Activated CD8-positive, alpha-beta T cell treated with anti-CD3 and anti-CD28 coated beads for 36 hours (primary cell): ENCODE measurements around the gene HORMAD2. TPM values are rescaled to one million over a fixed set of nuclear protein-coding genes. Genes with fewer than 3 reads are reported as not detected.
A peak's percentile ranks its signal among the peaks of the same experiment; 100 is the strongest.

ENCODE experiments used
- ATAC-seq: fragments of 200-7000 bp; cut with Tn5 transposase; one replicate; pipeline ENCODE4 v1.10.0; 2021; ENCODE audit warnings: mild to moderate bottlenecking, moderate library complexity
- CTCF ChIA-PET: fragments of 350-600 bp; sonication (Branson Sonifier 250); formaldehyde crosslinking; loops from one replicate; lab custom pipeline; 2021; ENCODE audit warnings: antibody characterized with exemption; lab: Charles Lee
- POLR2A ChIA-PET: fragments of 350-600 bp; sonication (Branson Sonifier 250); formaldehyde crosslinking; loops from one replicate; lab custom pipeline; 2021; ENCODE audit warnings: antibody characterized with exemption; lab: Charles Lee
- DNase-seq: peaks from one replicate; pipeline ENCODE4 v3.0.0-alpha.2; 2020
- H3K27ac Mint-ChIP-seq: one replicate; pipeline ENCODE4 v1.8.0; 2021; ENCODE audit warnings: mild to moderate bottlenecking, mixed read lengths
- H3K27me3 Mint-ChIP-seq: one replicate; pipeline ENCODE4 v1.8.0; 2021; ENCODE audit warnings: mixed read lengths
- H3K36me3 Mint-ChIP-seq: one replicate; pipeline ENCODE4 v1.8.0; 2021; ENCODE audit warnings: low read depth, mixed read lengths
- H3K4me1 Mint-ChIP-seq: one replicate; pipeline ENCODE4 v1.8.0; 2021; ENCODE audit warnings: low read depth, mixed read lengths
- H3K4me3 Mint-ChIP-seq: one replicate; pipeline ENCODE4 v1.8.0; 2021; ENCODE audit warnings: mild to moderate bottlenecking, moderate library complexity, mixed read lengths
- H3K9me3 Mint-ChIP-seq: one replicate; pipeline ENCODE4 v1.8.0; 2021; ENCODE audit warnings: mixed read lengths
- intact Hi-C: fragments of 100-400 bp; cut with micrococcal nuclease; formaldehyde crosslinking; loops from one replicate; pipeline ENCODE4 v1.10.0; 2022
- total RNA-seq, 2 experiments: library from RNA; stranded (reverse); gene quantifications; one replicate each; pipeline ENCODE4 v1.2.3, GENCODE V29; 2021
- TF ChIP-seq, protein P1 (sequence below): fragments of 200-600 bp; IDR thresholded peaks from one replicate; pipeline ENCODE4 v1.8.0; 2022; ENCODE audit warnings: antibody characterized with exemption, mild to moderate bottlenecking

HORMAD2 gene
- total RNA-seq, 2 experiments from 2014 or later = not detected

DNA sequence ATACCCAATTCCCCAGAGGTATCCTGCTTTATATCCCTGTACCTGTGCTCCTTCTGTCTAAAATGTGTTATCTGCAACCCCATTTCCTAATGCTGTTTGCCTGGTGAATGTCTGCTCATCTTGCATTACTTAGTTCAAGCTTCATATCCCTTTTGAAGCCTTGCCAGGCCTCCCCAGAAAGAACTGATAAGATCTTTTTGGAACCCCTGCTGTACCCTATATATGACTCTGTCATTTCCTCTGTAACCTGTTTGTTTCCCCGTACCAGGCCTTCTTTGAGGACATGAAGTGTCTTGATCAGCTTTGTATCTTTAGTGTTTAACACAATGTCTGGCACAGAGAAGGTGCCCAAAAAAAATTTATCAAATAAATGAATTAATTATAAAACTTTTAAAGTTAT lies 88.7 kb downstream of the HORMAD2 start:
- H3K4me3 Mint-ChIP-seq = no peak overlapping the region
- ATAC-seq (peak; percentile 67), DNase-seq (no peak)
- no peaks in the 10 kb centered on the region for H3K36me3 Mint-ChIP-seq
- H3K27ac Mint-ChIP-seq = no peak overlapping the region
- POLR2A ChIA-PET = interaction anchor here (0.6 to 2.5 kb wide), 3 partner anchors 10 to 117 kb away, joined by 3 to 15 read pairs (median 4); no protein-coding TSS in a partner anchor
- no peaks in the 10 kb centered on the region for H3K27me3 Mint-ChIP-seq
- H3K9me3 Mint-ChIP-seq = no peaks in the 10 kb centered on the region
- H3K4me1 Mint-ChIP-seq = peaks cover 6% of the 10 kb centered on the region
- CTCF ChIA-PET = interaction anchor here (0.9 to 2.7 kb wide), 3 partner anchors 10 to 61 kb away, joined by 3 to 13 read pairs (median 3); no protein-coding TSS in a partner anchor
- TF ChIP-seq, protein P1, sequence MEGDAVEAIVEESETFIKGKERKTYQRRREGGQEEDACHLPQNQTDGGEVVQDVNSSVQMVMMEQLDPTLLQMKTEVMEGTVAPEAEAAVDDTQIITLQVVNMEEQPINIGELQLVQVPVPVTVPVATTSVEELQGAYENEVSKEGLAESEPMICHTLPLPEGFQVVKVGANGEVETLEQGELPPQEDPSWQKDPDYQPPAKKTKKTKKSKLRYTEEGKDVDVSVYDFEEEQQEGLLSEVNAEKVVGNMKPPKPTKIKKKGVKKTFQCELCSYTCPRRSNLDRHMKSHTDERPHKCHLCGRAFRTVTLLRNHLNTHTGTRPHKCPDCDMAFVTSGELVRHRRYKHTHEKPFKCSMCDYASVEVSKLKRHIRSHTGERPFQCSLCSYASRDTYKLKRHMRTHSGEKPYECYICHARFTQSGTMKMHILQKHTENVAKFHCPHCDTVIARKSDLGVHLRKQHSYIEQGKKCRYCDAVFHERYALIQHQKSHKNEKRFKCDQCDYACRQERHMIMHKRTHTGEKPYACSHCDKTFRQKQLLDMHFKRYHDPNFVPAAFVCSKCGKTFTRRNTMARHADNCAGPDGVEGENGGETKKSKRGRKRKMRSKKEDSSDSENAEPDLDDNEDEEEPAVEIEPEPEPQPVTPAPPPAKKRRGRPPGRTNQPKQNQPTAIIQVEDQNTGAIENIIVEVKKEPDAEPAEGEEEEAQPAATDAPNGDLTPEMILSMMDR = no peak
- intact Hi-C loops = no loop called here

GRCh38 chr22:30170129-30170528 lies 89.9 kb downstream of the HORMAD2 start:
- CTCF ChIA-PET = interaction anchor here (1.4 kb wide), 1 partner anchor 8 kb away, joined by 4 read pairs; no protein-coding TSS in a partner anchor
- ATAC-seq = no peak

DNA sequence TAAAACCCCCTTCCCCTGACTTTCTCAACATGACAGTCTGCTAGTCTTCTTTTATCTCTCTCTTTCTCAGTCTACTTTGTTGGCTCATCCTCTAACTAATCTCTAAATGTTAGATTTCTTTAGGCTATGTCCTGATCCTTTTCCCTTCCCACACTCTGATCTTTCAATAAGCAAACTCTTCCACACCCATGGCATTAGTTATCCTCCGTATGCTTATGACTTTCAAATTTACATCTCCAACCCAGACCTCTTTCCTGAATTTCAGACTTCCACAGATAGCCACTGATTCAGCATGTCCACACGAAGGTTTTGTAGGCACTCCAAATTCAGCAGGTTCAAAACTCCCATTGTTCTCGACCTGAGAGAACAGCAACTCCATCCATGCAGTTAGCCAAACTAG lies 90.7 kb downstream of the HORMAD2 start:
- CTCF ChIA-PET = interaction anchor here (1.4 kb wide), 1 partner anchor 8 kb away, joined by 4 read pairs; no protein-coding TSS in a partner anchor
- no peak for DNase-seq

More at GRCh38 chr22:30170129-30170528, 89.9 kb downstream of the HORMAD2 start:
- POLR2A ChIA-PET = interaction anchor here (0.8 kb wide), 1 partner anchor 116 kb away, joined by 4 read pairs; no protein-coding TSS in a partner anchor
- no peaks in the 10 kb centered on the region for H3K36me3 Mint-ChIP-seq
- peak; percentile 44 for DNase-seq
- H3K27me3 Mint-ChIP-seq = no peaks in the 10 kb centered on the region
- intact Hi-C loops = no loop called here
- H3K9me3 Mint-ChIP-seq = no peaks in the 10 kb centered on the region
- H3K4me1 Mint-ChIP-seq = peaks cover 4% of the 10 kb centered on the region
- no peak overlapping the region for H3K4me3 Mint-ChIP-seq
- no peak overlapping the region for H3K27ac Mint-ChIP-seq
- TF ChIP-seq, protein P1 = no peak

GRCh38 chr22:30175690-30176288 lies 95.5 kb downstream of the HORMAD2 start:
- POLR2A ChIA-PET = interaction anchor here (1.0 kb wide), 1 partner anchor 19 kb away, joined by 4 read pairs; no protein-coding TSS in a partner anchor
- intact Hi-C loops = loop anchor here (5.0 kb wide), 2 partner anchors 68 to 72 kb away; partner anchors contain the start of gene LIF
- Mint-ChIP-seq H3K27me3 (no peaks in the 10 kb centered on the region), H3K4me3 (no peak overlapping the region), H3K27ac (peak overlapping the region; percentile 56), H3K4me1 (peaks cover 38% of the 10 kb centered on the region), H3K9me3 (no peaks in the 10 kb centered on the region), H3K36me3 (no peaks in the 10 kb centered on the region)
- CTCF ChIA-PET = interaction anchor here (0.6 to 3.5 kb wide), 3 partner anchors 9 to 67 kb away, joined by 3 to 22 read pairs (median 5); no protein-coding TSS in a partner anchor
- no peak for ATAC-seq
- TF ChIP-seq, protein P1 = no peak
- DNase-seq = no peak

More for the DNA sequence above, 90.7 kb downstream of the HORMAD2 start:
- Mint-ChIP-seq H3K36me3 (no peaks in the 10 kb centered on the region), H3K9me3 (no peaks in the 10 kb centered on the region), H3K27me3 (no peaks in the 10 kb centered on the region), H3K4me1 (peaks cover 9% of the 10 kb centered on the region), H3K4me3 (no peak overlapping the region), H3K27ac (no peak overlapping the region)
- POLR2A ChIA-PET = no interaction called here
- no peak for ATAC-seq
- intact Hi-C loops = no loop called here
- TF ChIP-seq, protein P1 = no peak

- POLR2A ChIA-PET = interaction anchor here (1.0 kb wide), 1 partner anchor 19 kb away, joined by 4 read pairs; no protein-coding TSS in a partner anchor
- Mint-ChIP-seq H3K4me1 (peaks cover 43% of the 10 kb centered on the region), H3K27me3 (no peaks in the 10 kb centered on the region), H3K9me3 (no peaks in the 10 kb centered on the region), H3K36me3 (no peaks in the 10 kb centered on the region), H3K27ac (no peak overlapping the region), H3K4me3 (no peak overlapping the region)
- ATAC-seq (no peak), DNase-seq (no peak)
- CTCF ChIA-PET = interaction anchor here (1.9 to 3.5 kb wide), 2 partner anchors 16 to 68 kb away, joined by 5 to 22 read pairs; no protein-coding TSS in a partner anchor
- intact Hi-C loops = loop anchor here (5.0 kb wide), 2 partner anchors 69 to 71 kb away; partner anchors contain the start of gene LIF
- TF ChIP-seq, protein P1 = no peak
Observed at GRCh38 chr22:30176431-30176830, 96.2 kb downstream of the HORMAD2 start.
